Kidney tubule cell (primary cell): Measurements from ENCODE around the gene HERPUD1.
A peak's percentile ranks its signal among the peaks of the same experiment; 100 is the strongest.
"Not testable (repeated sequence)": the region's sequence is repeated elsewhere in the genome, so short reads cannot be mapped to it uniquely, and the experiment has no call there.

Experiments used
- DNase-seq: peaks from one replicate; pipeline ENCODE4 v3.0.0-alpha.2; 2018; ENCODE audit warnings: low spot score

The HERPUD1 gene

GRCh38 chr16:56960681-56961281 is 28.8 kb downstream of the HERPUD1 start:
- no peak for DNase-seq

GRCh38 chr16:56961386-56961785 is 29.4 kb downstream of the HERPUD1 start:
- DNase-seq, result no peak

GRCh38 chr16:56961851-56962281 is 29.9 kb downstream of the HERPUD1 start, which contains the start of gene CETP:
Gene CETP, plus strand, starts transcription at chr16:56961950. Its CDS starts 30 bp downstream, at chr16:56961980.
- DNase-seq, result no peak

- peak; percentile 64 for DNase-seq
These were observed 32.6 kb downstream of the HERPUD1 start for GRCh38 chr16:56964243-56965148.

- DNase-seq, result peak; percentile 75
These were observed 33.5 kb downstream of the HERPUD1 start for GRCh38 chr16:56965149-56966092.

- DNase-seq, result no peak
These were observed 34.1 kb downstream of the HERPUD1 start for GRCh38 chr16:56966093-56966475.

GRCh38 chr16:56967733-56968132 is 35.8 kb downstream of the HERPUD1 start:
- DNase-seq, result no peak

- DNase-seq, result no peak
These were observed 37.8 kb downstream of the HERPUD1 start for GRCh38 chr16:56969769-56970168.

- no peak for DNase-seq
These were observed 39.2 kb downstream of the HERPUD1 start for GRCh38 chr16:56970934-56971767.

GRCh38 chr16:56971768-56972043 is 39.8 kb downstream of the HERPUD1 start:
- DNase-seq, result no peak

- no peak for DNase-seq
These were observed 40.7 kb downstream of the HERPUD1 start for GRCh38 chr16:56972403-56973293.

- DNase-seq, result no peak
These were observed 41.4 kb downstream of the HERPUD1 start for GRCh38 chr16:56973294-56973689.

GRCh38 chr16:56973899-56974298 is 42.0 kb downstream of the HERPUD1 start:
- DNase-seq, result not testable (repeated sequence)

GRCh38 chr16:56974549-56975300 is 42.8 kb downstream of the HERPUD1 start:
- no peak for DNase-seq

- no peak for DNase-seq
These were observed 43.8 kb downstream of the HERPUD1 start for GRCh38 chr16:56975714-56976113.

- DNase-seq, result no peak
These were observed 45.3 kb downstream of the HERPUD1 start for GRCh38 chr16:56977216-56977615.

- no peak for DNase-seq
These were observed 46.0 kb downstream of the HERPUD1 start for GRCh38 chr16:56977823-56978430.

GRCh38 chr16:56980201-56980535 is 48.2 kb downstream of the HERPUD1 start:
- no peak for DNase-seq
